ENCODE results near the gene SYT7. TPM values are rescaled to one million over a fixed set of nuclear protein-coding genes. Genes with fewer than 3 reads are reported as not detected.

SYT7 gene
- total and polyA plus RNA-seq, 3 donors from 2014 or later, result 5.9 to 9.0 (median 8.7) TPM

DNA sequence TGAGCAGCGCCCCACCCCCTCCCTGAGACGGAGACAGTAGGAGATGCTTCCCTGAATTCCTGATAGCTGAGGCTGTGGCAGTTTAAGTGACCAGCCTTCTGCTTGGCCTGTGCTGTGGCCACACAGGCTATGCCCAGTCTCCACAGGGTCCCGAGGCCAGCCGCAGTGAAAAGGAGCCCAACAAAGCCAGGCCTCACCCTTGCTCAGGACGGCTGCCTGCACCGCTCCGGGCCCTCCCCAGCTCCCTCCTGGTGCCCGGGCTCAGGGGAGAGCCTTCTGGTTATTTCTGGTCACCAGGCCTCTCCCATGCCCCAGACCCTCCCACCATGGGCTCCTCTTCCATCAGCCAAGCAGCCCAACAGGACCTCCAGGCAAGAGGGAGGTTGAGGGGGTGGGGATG lies 43.5 kb downstream of the SYT7 start:
- intact Hi-C loops (cut with DNase I; ENCODE audit: low total_unique reads), result no loop called here

DNA sequence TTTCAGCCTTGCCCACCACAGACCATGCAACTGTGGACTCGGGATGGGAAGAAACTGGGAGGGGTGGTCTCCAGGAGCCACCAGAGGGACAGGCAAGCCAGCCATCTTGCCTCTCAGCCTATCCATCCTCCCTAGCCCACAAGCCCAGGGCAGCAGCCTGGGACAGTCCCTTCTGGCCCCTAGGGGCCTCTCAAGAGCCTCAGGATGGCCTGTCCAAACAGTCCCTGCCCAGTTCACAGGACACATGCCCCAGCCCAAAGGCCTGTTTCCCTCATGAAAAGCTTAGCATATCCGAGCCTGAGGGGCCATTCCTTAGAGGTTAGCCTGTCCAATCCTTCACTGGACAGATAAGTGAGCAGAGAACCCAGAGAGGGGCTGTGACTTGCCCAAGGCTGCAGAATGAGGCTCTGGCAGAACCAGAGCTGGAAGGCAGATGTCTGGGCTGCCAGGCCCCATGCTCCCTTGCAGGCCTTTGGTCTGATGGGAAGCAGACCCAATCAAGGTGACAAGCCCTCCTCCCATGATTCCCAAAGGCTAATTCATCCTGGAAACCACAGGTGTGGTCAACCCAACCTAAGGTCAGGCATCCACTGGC lies 44.1 kb downstream of the SYT7 start:
- peaks cover 43% of the 10 kb centered on the region for H3K4me1 ChIP-seq
- no peak for DNase-seq
- no peak overlapping the region for H3K4me3 ChIP-seq
- no peaks in the 10 kb centered on the region for H3K27me3 ChIP-seq
- H3K36me3 ChIP-seq (ENCODE audit: low read depth, missing control alignments), result no peaks in the 10 kb centered on the region
- intact Hi-C loops (cut with DNase I; ENCODE audit: low total_unique reads), result no loop called here
- WGBS, 2 donors, result 95 to 100% methylated on average over 1 to 2 of the region's 2 CpGs
- TF ChIP-seq POLR2A (IDR thresholded peaks at IDR 0.05), result no peak
- TF ChIP-seq, protein P1, sequence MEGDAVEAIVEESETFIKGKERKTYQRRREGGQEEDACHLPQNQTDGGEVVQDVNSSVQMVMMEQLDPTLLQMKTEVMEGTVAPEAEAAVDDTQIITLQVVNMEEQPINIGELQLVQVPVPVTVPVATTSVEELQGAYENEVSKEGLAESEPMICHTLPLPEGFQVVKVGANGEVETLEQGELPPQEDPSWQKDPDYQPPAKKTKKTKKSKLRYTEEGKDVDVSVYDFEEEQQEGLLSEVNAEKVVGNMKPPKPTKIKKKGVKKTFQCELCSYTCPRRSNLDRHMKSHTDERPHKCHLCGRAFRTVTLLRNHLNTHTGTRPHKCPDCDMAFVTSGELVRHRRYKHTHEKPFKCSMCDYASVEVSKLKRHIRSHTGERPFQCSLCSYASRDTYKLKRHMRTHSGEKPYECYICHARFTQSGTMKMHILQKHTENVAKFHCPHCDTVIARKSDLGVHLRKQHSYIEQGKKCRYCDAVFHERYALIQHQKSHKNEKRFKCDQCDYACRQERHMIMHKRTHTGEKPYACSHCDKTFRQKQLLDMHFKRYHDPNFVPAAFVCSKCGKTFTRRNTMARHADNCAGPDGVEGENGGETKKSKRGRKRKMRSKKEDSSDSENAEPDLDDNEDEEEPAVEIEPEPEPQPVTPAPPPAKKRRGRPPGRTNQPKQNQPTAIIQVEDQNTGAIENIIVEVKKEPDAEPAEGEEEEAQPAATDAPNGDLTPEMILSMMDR (IDR thresholded peaks at IDR 0.05), result no peak
- H3K9me3 ChIP-seq, result no peaks in the 10 kb centered on the region
- no peak overlapping the region for H3K27ac ChIP-seq

More for the DNA sequence above, 43.5 kb downstream of the SYT7 start:
- Histone ChIP-seq H3K4me1 (peaks cover 43% of the 10 kb centered on the region), H3K36me3 (ENCODE audit: low read depth, missing control alignments) (no peaks in the 10 kb centered on the region), H3K9me3 (no peaks in the 10 kb centered on the region), H3K4me3 (no peak overlapping the region), H3K27ac (no peak overlapping the region), H3K27me3 (no peaks in the 10 kb centered on the region)
- WGBS, 2 donors, result 91 to 97% methylated on average over 7 to 8 of the region's 8 CpGs
- TF ChIP-seq, protein P1 (IDR thresholded peaks at IDR 0.05), result no peak
- no peak for TF ChIP-seq POLR2A (IDR thresholded peaks at IDR 0.05)
- DNase-seq, result no peak

DNA sequence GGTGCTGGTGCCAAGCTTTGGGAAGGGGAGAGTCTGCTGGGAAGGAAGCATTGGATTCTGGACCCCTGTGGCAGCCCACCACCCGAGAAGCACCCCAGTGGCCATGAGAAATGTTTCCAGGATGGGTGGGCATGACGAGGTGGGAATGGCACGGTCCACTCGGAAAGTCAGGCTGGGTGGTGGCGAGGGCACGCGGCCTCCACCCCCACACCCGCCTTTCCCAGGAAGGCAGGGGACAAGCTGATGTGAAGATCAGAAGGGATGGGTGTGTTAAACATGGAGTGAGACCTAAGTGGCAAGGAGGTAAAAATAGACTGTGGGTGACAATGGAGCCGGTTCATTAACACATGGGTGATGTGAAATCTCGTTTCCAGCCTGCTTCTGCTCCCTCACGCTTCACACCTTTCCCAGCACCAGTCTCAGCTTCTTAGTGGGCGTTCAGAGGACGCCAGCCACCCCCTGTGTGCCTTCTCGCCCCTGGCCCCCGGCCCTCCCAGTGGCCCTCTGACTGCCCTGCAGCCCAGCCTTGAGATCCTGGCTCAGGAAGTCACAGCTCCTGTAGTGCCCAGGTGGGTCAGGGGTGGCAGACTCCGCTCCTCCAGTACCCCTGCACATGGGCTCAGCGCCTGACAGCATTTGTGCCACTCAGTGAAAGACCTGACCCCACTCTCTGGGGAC lies 44.7 kb downstream of the SYT7 start:
- H3K27me3 ChIP-seq, result no peaks in the 10 kb centered on the region
- no peak for DNase-seq
- no peak overlapping the region for H3K4me3 ChIP-seq
- H3K9me3 ChIP-seq, result no peaks in the 10 kb centered on the region
- WGBS, 2 donors, result 87 to 90% methylated on average over 15 to 17 of the region's 17 CpGs
- H3K27ac ChIP-seq, result no peak overlapping the region
- H3K36me3 ChIP-seq (ENCODE audit: low read depth, missing control alignments), result no peaks in the 10 kb centered on the region
- TF ChIP-seq POLR2A (IDR thresholded peaks at IDR 0.05), result no peak
- TF ChIP-seq, protein P1 (IDR thresholded peaks at IDR 0.05), result no peak
- intact Hi-C loops (cut with DNase I; ENCODE audit: low total_unique reads), result no loop called here
- peaks cover 39% of the 10 kb centered on the region for H3K4me1 ChIP-seq

- H3K4me3 ChIP-seq, result no peak overlapping the region
- DNase-seq, result peak; percentile 42
- no peaks in the 10 kb centered on the region for H3K27me3 ChIP-seq
- TF ChIP-seq, protein P1 (IDR thresholded peaks at IDR 0.05), result no peak
- no peak for TF ChIP-seq POLR2A (IDR thresholded peaks at IDR 0.05)
- 52 to 61% methylated on average over 26 to 32 of the region's 32 CpGs for WGBS, 2 donors
- H3K4me1 ChIP-seq, result peaks cover 31% of the 10 kb centered on the region
- H3K36me3 ChIP-seq (ENCODE audit: low read depth, missing control alignments), result no peaks in the 10 kb centered on the region
- H3K9me3 ChIP-seq, result no peaks in the 10 kb centered on the region
- H3K27ac ChIP-seq, result no peak overlapping the region
- intact Hi-C loops (cut with DNase I; ENCODE audit: low total_unique reads), result no loop called here
Measured at GRCh38 chr11:61534933-61535839, 45.7 kb downstream of the SYT7 start.

All from testis (tissue), 3 donors.